HS-5 (cell line): ENCODE results near the gene TRAPPC2.
"Not testable (repeated sequence)": the region's sequence is repeated elsewhere in the genome, so short reads cannot be mapped to it uniquely, and the experiment has no call there.

Experiments
- DNase-seq: peaks from one replicate; pipeline ENCODE4 v3.0.0-alpha.2; 2012; ENCODE audit warnings: low read depth

Gene TRAPPC2

GRCh38 chrX:13698432-13698831, 36.0 kb downstream of the TRAPPC2 start:
- no peak for DNase-seq

- DNase-seq = no peak
Observed at GRCh38 chrX:13697976-13698375, 36.4 kb downstream of the TRAPPC2 start.

GRCh38 chrX:13697455-13697854, 37.0 kb downstream of the TRAPPC2 start:
- DNase-seq = no peak

- DNase-seq = no peak
Observed at GRCh38 chrX:13695601-13696115, 38.8 kb downstream of the TRAPPC2 start.

- DNase-seq = no peak
Observed at GRCh38 chrX:13694983-13695382, 39.4 kb downstream of the TRAPPC2 start.

- DNase-seq = no peak
Observed at GRCh38 chrX:13694359-13694758, 40.1 kb downstream of the TRAPPC2 start.

GRCh38 chrX:13693341-13693961, 41.0 kb downstream of the TRAPPC2 start:
- no peak for DNase-seq

- no peak for DNase-seq
Observed at GRCh38 chrX:13692771-13693231, 41.6 kb downstream of the TRAPPC2 start.

GRCh38 chrX:13691841-13692371, 42.5 kb downstream of the TRAPPC2 start:
- no peak for DNase-seq

- no peak for DNase-seq
Observed at GRCh38 chrX:13690836-13691235, 43.6 kb downstream of the TRAPPC2 start.

GRCh38 chrX:13689741-13690211, 44.6 kb downstream of the TRAPPC2 start:
- no peak for DNase-seq

GRCh38 chrX:13688958-13689740, 45.3 kb downstream of the TRAPPC2 start, which contains the start of gene RAB9A:
TSS of gene RAB9A (plus strand) at chrX:13689128. CDS start at chrX:13708747, 19,619 bp downstream.
- no peak for DNase-seq

- DNase-seq = no peak
Observed at GRCh38 chrX:13688384-13688957, 45.9 kb downstream of the TRAPPC2 start.

- no peak for DNase-seq
Observed at GRCh38 chrX:13687203-13687602, 47.2 kb downstream of the TRAPPC2 start.

GRCh38 chrX:13685126-13685763, 49.2 kb downstream of the TRAPPC2 start:
- no peak for DNase-seq

- DNase-seq = no peak
Observed at GRCh38 chrX:13684361-13684760, 50.1 kb downstream of the TRAPPC2 start.

- DNase-seq = no peak
Observed at GRCh38 chrX:13681595-13681994, 52.8 kb downstream of the TRAPPC2 start.

GRCh38 chrX:13679700-13680099, 54.7 kb downstream of the TRAPPC2 start:
- DNase-seq = not testable (repeated sequence)

GRCh38 chrX:13676885-13677284, 57.5 kb downstream of the TRAPPC2 start:
- no peak for DNase-seq

- no peak for DNase-seq
Observed at GRCh38 chrX:13673016-13673415, 61.4 kb downstream of the TRAPPC2 start.

GRCh38 chrX:13670197-13670596, 64.2 kb downstream of the TRAPPC2 start:
- no peak for DNase-seq

- not testable (repeated sequence) for DNase-seq
Observed at GRCh38 chrX:13669755-13670154, 64.7 kb downstream of the TRAPPC2 start.
